ENCODE measurements around the gene SSU72.

SSU72 gene

DNA sequence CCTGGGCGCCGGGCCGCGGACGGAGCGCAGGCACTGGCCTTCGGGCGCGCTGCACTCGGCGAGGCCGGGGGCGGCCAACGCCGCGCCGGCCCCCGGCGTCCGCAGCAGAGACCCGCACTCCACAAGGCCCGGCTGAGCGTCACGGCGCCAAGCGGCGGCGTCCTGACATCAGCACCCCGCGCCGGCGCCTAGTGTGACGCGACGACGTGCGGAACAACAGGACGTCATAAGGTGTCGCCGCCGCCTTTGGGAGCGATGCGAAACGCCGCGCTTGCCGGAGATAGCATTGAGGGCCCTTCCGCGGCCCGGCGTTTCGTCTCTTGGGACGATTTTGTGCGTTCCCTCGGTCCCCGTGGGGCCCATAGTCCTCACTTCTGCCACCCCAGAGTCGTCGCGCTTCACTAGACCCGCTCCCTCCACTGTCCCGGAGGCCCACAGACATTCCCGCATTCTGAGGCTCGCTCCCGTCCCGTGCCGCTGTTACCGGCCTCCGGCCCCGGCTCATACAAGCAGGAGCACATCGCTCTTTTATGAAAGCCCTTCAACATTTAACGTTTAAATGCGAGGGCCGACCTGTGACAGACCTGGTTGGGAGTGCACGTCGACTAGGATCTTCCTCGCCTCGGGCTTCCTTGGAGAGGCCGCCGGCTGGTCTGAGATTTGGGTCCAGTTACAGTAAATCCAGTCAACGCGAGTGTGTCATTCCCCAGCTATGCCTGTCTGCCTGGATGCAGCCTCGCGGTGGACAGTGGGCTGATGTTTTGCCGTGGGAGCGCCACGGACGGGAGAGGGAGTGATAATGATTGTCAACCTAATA lies at the start of gene SSU72:
SSU72 (minus strand) TSS at position 143 of the 817 bp plus-strand sequence. CDS start 306 bp downstream, outside the sequence.
- peak; percentile 90 for DNase-seq
- in situ Hi-C loops (cut with HindIII; ENCODE audit: low pct_ligation_motif_present, low pct_unique_long_range_greater_than_20kb, low sequenced_read_pairs), result no loop called here

DNA sequence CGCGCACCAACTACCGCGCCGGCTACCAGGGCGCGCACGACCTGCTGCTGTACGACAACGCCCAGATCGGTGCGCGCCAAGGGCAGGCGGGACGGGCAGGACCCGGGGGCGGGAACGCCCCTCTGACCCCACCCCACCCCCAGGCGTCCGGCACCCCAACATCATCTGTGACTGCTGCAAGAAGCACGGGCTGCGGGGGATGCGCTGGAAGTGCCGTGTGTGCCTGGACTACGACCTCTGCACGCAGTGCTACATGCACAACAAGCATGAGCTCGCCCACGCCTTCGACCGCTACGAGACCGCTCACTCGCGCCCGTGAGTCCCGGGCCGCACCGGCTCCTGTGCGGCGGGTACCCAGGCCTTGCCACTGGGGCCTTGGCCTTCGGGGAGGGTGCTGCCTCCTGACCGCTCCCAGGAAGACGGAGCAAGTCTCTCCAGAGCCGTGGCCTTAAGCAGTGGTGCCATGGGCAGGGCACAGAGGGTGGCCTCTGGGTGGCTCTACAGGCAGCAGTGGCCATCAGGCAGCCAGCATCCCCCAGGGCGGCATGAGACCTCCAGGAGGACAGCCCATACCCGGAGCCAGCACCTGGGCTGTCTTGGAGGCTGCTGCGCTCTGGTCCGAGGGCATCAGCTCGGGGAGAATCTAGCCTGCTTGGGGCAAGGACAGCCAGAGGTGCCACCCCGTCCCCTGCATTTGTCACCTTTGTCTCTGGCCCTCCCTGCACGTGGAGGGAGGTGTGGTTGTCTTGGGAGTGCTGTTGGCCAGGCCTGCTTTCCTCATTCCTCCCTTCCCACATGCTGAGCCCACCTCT lies 49.2 kb upstream of the SSU72 start:
- no peak for DNase-seq
- in situ Hi-C loops (cut with HindIII; ENCODE audit: low pct_ligation_motif_present, low pct_unique_long_range_greater_than_20kb, low sequenced_read_pairs), result no loop called here

DNA sequence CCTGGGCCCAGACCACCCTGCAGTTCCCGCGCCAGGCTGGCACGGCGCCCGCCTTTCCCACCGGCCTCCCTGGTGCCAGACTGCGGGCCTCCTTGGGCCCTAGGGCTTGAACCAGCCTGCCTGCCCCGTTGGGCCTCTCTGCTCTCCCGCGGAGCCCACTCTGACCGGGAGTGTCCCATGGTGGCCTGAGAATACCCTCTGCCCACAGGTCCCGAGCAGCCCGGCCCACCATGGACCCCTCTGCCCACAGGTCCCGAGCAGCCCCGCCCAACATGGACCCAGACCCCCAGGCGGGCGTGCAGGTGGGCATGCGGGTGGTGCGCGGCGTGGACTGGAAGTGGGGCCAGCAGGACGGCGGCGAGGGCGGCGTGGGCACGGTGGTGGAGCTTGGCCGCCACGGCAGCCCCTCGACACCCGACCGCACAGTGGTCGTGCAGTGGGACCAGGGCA lies 48.5 kb upstream of the SSU72 start:
- no peak for DNase-seq
- in situ Hi-C loops (cut with HindIII; ENCODE audit: low pct_ligation_motif_present, low pct_unique_long_range_greater_than_20kb, low sequenced_read_pairs), result no loop called here

DNA sequence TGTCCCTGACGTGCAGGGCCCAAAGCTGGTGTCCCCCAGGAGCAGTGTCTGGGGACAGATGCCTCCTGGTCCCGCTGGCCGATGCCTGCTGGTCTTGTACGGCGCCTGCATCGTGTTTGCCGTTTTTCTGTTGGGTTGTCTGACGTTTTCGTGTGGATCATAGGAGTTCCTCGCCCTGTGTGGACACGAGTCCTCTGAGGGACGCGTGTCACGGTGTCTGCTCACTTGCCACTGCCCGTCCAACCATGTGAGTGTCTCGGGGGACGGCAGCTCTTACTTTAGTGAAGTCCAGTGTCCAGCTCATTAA lies 48.1 kb upstream of the SSU72 start:
- no peak for DNase-seq
- in situ Hi-C loops (cut with HindIII; ENCODE audit: low pct_ligation_motif_present, low pct_unique_long_range_greater_than_20kb, low sequenced_read_pairs), result no loop called here

DNA sequence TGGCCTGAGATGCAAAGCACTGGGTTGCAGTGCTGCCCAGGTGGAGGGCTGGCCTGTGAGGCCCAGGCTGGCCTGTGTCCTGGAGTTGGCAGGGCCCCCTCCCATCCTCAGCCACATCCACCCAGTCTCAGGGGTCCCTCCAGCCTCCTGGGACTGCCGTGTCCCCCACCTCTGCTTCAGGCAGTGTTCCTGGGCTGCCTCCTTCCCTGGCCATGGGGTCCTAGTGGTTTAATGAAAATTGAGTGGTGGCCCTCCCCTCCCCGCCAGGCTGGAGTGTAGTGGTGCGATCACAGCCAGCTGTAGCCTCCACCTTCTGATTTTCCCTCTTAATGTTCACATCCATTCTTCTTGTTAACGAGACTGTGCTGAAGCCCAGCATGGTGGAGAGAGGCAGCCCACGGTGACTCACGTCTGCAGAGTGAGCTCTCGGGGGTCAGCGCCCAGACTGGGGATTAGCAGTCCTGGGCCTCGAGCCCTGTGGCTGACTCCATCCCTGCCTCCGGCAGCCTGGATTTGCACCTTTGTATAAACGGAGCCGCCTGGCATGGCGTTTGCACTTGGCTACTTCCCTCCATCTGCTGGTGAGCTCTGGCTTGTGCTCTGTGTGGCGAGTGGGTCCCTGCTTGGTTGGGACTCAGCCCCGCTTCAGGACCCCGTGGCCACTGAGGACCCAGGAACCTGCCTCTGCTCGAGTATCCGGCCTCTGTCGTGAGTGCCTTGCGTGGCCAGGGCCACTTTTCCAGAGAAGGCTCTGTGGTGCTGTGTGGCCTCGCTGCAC lies 47.5 kb upstream of the SSU72 start:
- in situ Hi-C loops (cut with HindIII; ENCODE audit: low pct_ligation_motif_present, low pct_unique_long_range_greater_than_20kb, low sequenced_read_pairs), result no loop called here
- no peak for DNase-seq

DNA sequence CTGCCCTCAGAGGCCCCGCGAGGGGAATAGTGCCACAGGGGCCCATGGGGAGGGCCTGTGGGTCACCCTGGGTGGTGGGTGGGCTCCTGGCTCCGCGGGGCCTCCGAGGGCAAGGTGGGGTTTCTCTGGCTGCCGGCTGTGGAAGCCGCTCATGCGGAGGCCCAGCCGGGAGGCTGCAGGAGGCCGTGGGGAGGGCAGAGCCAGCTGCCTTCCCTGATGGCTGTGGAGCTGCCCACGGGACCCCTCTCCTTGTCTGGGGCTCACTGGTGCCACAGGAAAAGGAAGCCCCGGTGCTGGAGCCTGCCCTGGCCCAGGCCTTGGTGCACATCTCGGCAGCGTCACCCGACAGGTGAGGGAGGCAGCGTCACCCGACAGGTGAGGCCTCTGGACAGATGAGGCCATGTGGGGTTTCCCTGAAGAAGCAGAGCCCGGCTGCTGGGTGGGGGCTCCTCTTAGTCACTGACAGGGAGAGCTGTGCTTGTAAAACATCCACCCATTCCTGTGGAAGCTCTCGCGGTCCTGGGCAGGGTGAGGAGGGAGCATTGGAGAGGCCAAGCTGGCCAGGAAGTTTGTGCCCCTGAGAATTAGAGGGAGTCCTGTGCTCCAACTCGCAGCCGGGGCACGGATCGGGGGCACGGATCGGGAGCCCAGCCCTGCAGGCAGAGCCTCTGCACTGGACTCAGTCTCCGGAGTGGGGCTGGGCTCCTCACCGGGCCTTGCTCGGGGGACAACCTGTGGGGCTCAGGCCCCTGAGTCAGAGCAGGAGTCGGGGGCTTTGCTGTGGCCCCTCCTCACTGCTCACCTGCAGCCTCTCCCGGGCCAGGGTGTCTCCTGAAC lies 46.7 kb upstream of the SSU72 start:
- no peak for DNase-seq
- in situ Hi-C loops (cut with HindIII; ENCODE audit: low pct_ligation_motif_present, low pct_unique_long_range_greater_than_20kb, low sequenced_read_pairs), result no loop called here

DNA sequence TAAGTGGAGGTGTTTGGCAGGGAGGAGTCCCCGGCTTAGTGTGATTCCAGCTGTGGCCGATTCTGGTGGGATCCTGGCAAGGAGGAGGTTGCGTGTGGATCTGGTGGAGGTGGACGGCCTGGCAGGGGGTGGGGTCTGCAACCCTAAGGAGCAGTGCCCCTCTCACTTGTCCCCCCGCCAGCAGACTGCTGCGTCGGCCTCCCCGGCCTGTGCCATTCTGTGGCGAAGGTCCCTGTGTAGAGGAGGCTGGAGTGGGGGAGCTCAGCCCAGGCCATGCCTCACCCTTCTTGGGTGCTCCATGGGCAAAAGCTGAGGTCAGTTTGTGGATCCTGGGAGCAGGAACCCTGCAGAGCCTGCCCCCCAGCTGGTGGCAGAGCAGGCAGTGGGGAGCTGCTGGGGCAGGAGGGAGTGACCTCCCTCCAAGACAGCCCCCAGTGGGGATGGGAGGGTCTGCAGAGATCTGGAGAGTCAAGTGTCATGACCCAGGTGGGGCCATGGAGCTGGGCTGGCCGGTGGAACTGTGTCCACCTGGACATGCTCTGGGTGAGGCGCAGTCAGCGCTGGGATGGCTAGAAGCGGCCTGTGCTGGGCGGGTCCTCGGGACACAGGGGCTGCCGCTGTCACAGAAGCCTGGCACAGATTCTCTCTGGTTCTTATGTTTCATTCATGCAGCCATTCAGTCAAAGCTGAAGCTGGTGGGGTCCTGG lies 45.9 kb upstream of the SSU72 start:
- DNase-seq, result no peak
- in situ Hi-C loops (cut with HindIII; ENCODE audit: low pct_ligation_motif_present, low pct_unique_long_range_greater_than_20kb, low sequenced_read_pairs), result no loop called here

DNA sequence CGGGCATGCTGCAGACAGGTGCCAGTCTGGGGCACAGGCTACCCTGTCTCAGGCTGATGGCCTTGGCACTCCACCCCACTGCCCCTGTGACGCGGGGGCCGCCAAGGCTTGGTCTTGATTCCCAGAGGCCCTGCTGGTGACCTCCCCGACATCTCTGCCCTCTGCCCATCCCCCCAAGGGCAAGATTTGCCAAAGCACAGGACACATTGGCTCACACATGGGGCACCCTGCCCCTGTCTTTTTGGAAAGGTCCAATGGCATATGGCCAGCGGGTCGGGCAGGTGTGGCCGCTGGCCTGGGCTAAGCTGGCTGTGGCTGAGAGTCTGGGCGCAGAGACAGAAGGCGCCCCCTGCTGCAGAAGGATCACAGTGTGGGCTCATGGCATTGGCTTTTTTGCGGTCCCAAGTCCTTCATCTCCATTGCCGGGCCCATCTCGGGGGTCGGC lies 45.3 kb upstream of the SSU72 start:
- no peak for DNase-seq
- in situ Hi-C loops (cut with HindIII; ENCODE audit: low pct_ligation_motif_present, low pct_unique_long_range_greater_than_20kb, low sequenced_read_pairs), result no loop called here

DNA sequence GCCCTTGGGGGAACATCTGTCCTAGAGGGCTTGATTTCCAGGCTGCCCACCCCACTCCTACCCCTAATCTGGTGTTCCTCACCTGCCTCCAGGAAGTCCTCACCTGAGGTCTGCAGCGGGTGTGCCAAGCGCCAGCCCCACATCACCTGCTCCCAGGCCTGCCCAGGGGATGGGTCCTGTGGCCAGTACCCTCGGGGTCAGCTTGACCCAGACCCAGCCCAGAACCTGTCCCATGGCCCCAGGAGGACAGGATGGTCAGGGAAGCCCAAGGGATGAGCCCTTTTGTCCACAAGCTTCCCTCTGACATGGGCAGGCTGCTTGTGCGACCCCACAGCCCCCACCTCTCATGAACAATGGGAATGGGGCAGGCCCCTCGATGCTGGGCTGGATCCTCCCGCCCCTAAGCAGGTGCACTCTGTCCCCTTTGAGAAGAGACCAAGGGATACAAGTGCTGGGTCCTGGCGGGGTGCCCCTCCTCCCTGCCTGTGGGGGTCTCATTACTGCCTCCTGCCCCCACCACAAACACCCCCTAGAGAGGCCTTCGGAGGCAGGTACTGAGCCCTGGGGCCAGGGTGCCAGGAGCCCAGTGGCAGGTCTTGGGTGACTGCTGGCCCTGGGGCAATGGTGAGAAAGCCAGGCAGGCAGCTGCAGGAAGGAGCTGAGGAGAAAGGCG lies 43.9 kb upstream of the SSU72 start:
- in situ Hi-C loops (cut with HindIII; ENCODE audit: low pct_ligation_motif_present, low pct_unique_long_range_greater_than_20kb, low sequenced_read_pairs), result no loop called here
- DNase-seq, result no peak

DNA sequence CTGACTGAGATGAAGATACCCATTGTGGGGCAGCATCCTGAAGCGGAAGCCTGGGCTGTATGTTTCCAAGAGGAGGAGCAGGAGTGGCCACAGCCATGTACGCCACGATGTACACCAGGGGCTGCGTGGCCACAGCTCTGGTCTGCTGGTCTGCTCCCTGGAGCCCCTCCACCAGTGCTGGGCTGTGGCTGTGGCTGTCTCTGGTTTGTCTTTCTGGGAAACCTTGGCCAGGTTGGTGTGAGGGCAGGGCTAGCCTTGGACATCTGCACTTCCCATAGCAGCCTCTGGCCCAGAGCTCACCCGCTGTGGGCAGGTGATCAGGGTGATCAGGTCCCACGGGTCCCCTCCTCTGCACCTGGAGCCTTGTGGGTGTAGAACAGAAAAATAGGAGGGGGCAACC lies 43.3 kb upstream of the SSU72 start:
- in situ Hi-C loops (cut with HindIII; ENCODE audit: low pct_ligation_motif_present, low pct_unique_long_range_greater_than_20kb, low sequenced_read_pairs), result no loop called here
- no peak for DNase-seq

DNA sequence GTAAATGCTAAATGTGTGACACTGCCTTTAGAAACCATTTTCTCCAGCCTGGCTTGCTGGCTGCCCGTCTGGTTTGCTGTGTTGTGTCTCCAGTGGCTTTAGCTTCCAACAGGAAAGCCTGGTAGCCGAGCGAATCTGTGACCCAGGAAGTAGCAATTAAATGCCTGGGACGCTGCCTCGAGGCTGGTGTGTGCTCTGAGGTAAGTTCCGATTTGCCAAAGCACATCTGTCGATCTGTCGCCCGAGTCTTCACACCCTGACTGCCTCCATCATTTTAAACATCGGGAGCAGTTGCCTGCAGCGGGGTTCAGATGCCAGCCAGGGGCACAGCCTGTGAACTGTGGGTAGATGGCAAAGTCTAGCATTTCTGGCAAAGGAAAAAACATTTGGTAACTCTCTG lies 42.9 kb upstream of the SSU72 start:
- in situ Hi-C loops (cut with HindIII; ENCODE audit: low pct_ligation_motif_present, low pct_unique_long_range_greater_than_20kb, low sequenced_read_pairs), result no loop called here

DNA sequence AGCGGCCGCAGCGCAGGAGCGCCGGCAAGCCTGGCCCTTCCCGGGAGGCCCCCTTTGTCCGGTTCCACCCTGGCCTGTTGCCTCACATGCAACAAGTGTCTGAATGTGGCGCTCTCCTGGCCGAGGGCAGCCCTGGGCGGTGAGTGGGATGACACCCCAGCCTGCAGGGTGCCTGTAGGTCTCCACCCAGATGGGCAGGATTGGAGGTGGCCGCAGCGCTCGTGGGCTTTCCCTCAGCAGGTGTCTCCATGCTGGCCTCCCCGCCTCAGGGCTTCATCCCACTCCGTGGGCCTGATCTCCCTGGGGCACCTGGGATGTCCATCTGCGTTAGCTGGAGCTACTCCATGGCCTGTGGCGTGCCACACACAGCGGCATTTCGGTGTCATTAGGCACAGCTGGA lies 42.2 kb upstream of the SSU72 start:
- in situ Hi-C loops (cut with HindIII; ENCODE audit: low pct_ligation_motif_present, low pct_unique_long_range_greater_than_20kb, low sequenced_read_pairs), result no loop called here
- DNase-seq, result no peak

More for the DNA sequence above, 42.9 kb upstream of the SSU72 start:
- no peak for DNase-seq

DNA sequence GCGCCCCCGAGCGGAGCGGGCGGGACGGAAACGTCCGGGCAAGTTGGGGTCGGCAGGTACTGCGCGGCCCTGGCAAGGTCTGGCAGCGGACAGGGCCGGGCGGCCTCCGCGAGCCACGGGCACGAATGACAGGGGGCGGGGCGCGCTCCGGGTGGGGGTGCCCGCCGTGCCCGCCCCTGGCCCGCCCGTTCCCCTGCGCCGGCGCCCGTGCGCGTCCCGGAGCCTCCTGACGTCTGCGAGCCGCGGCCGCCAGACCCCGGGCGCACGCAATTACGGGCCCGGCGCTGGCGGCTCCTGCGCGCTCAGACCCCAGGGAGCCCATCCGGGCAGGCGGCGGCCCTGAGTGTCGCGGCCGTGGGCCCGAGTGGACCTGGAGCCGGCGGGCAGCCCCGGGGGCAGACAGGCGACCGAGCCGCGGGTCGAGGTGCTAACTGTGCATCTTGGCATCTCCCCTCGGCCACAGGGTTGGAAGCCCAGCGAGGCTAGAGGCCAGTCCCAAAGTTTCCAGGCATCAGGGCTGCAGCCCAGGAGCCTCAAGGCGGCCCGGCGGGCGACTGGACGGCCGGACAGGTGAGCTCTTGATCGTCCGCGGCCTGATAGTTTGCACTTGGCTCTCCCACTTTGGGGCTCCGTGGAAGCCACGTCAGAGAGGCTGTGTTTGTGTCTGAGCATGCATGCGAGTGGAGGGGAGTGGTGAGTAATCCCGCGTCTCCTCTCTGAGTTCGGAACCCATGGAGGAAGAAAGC lies 41.6 kb upstream of the SSU72 start:
- in situ Hi-C loops (cut with HindIII; ENCODE audit: low pct_ligation_motif_present, low pct_unique_long_range_greater_than_20kb, low sequenced_read_pairs), result no loop called here
- DNase-seq, result peak; percentile 29

DNA sequence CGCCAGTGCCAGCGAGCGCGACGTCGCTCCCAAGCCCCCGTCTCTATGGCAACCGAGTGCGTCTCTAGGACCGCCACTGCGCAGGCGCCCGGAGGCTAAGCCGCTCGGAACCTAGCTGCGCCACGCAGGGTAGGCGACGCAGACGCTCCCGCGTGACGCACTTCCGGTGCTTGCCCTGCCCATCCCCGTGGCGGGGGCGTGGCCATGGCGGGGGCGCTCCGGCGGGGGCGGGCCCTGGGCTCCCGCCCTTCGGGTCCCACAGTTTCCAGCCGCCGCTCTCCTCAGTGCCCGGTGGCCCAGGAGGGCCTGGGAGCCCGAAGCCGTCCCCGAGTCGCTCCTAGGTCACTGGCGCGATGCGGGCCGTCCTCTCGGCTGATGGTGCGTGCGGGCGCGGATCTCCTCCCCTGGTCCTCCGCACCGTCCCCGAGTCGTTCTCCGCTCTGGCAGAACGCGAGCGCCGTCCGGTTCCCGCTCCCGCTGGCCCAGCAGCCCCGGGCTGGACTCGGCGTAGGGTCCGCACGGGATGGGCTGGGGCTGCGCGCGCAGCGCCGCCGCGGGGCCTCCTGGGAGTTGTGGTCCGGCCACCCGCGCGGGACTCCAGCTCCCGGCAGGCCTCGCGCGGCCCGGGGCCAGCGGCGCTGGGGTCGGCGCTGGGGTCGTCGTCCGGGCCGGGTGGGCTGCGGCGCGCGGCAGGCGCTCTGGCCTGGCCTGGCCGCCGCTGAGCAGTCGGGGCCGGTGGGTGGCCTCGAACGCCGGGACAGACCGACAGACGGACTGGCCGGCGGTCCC lies 40.8 kb upstream of the SSU72 start, which contains the start of gene MIB2:
MIB2 (plus strand) TSS at position 245 of the 789 bp plus-strand sequence. CDS start 7,953 bp downstream, outside the sequence.
- in situ Hi-C loops (cut with HindIII; ENCODE audit: low pct_ligation_motif_present, low pct_unique_long_range_greater_than_20kb, low sequenced_read_pairs), result no loop called here
- peak; percentile 91 for DNase-seq

DNA sequence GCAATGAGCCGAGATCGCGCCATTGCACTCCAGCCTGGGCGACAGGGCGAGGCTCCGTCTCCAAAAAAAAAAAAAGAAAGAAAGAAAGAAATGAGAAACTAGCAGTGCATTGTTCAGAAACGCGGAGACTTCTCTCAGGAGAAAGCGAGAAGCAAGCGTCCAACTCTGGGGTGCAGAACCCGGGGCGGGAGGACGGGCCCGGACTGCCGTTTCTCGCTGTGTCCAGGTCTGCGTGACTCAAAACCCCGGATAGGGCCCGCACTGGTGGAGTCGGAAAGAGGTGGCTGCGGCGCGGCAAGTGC lies 40.2 kb upstream of the SSU72 start:
- no peak for DNase-seq
- in situ Hi-C loops (cut with HindIII; ENCODE audit: low pct_ligation_motif_present, low pct_unique_long_range_greater_than_20kb, low sequenced_read_pairs), result no loop called here

Data from ACHN (cell line).